Measurements from ENCODE around the gene CCDC92B. TPM values are rescaled to one million over a fixed set of nuclear protein-coding genes. Genes with fewer than 3 reads are reported as not detected.
"Not testable (repeated sequence)": the region's sequence is repeated elsewhere in the genome, so short reads cannot be mapped to it uniquely, and the experiment has no call there.

Gene CCDC92B

DNA sequence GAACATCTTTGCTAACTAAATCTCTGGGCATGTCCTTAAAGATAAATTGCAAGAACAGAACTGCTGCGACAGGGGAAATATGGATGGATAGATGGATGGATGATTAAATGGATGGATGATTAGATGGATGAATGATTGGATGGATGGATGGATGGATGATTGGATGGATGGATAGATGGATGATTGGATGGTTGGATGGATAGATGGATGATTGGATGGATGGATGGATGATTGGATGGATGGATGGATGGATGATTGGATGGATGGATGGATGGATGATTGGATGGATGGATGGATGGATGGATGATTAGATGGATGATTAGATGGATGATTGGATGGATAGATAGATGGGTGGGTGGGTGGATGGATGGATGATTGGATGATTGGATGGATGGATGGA lies 70.2 kb downstream of the CCDC92B start:
- not testable (repeated sequence) for H3K4me3 ChIP-seq (ENCODE audit: low read length in 2 of 2); H2BK12ac ChIP-seq (ENCODE audit: low read length); H2BK5ac ChIP-seq (ENCODE audit: low read length); H4K91ac ChIP-seq (ENCODE audit: low read depth, low read length, poor library complexity); H3K27me3 ChIP-seq (ENCODE audit: control insufficient read depth in 3 of 3, insufficient read depth in 3 of 3, low read depth in 1 of 3, low read length in 3 of 3); H3K79me1 ChIP-seq (ENCODE audit: low read depth, low read length); H2BK120ac ChIP-seq (ENCODE audit: low read depth, low read length); H3K4me1 ChIP-seq (ENCODE audit: control insufficient read depth in 2 of 2, insufficient read depth in 1 of 2, low read depth in 1 of 2, low read length in 2 of 2); H2BK15ac ChIP-seq (ENCODE audit: low read length); H3K14ac ChIP-seq (ENCODE audit: low read length); H3K9me3 ChIP-seq (replicated peaks in 1 of 2; ENCODE audit: control insufficient read depth in 2 of 2, insufficient read depth in 1 of 2, low read depth in 1 of 2, low read length in 2 of 2); H2AK5ac ChIP-seq (ENCODE audit: low read depth, low read length); H3K27ac ChIP-seq (replicated peaks; ENCODE audit: low read length); H3K4ac ChIP-seq (ENCODE audit: low read length); H3K9ac ChIP-seq (ENCODE audit: low read depth, low read length, poor library complexity); DNase-seq (ENCODE audit: low spot score); H3K18ac ChIP-seq (ENCODE audit: low read length); H3K4me2 ChIP-seq (ENCODE audit: insufficient read depth, low read length, poor library complexity, severe bottlenecking); H2AFZ ChIP-seq (ENCODE audit: low read length); H3K23ac ChIP-seq (ENCODE audit: low read depth, low read length, poor library complexity); H4K8ac ChIP-seq (ENCODE audit: low read depth, low read length)
- no CpG with 5 or more reads among the region's 1 CpG for WGBS, 2 donors (ENCODE audit: extremely low coverage in 2 of 2, insufficient read length in 2 of 2, insufficient replicate concordance in 1 of 2)
- H3K36me3 ChIP-seq (replicated peaks in 1 of 2; ENCODE audit: control insufficient read depth in 2 of 2, insufficient read depth in 2 of 2, low read length in 2 of 2) = peaks cover 26 to 94% of the 10 kb centered on the region in 2 donors

Small RNA genes lying within 50 kb of the gene (small RNA-seq; reads per million reads assigned to genes)
- not detected for gene MIR1253 (ENCODE audit: insufficient read depth)
- not detected for gene MIR6776 (ENCODE audit: insufficient read depth)
- not detected for gene RN7SL608P (ENCODE audit: insufficient read depth)
- gene hsa-mir-1253 (ENCODE audit: insufficient read depth) = not detected

Data from neuronal stem cell (in vitro differentiated cells).